Activated naive CD8-positive, alpha-beta T cell treated with anti-CD3 and anti-CD28 coated beads for 36 hours (primary cell): ENCODE measurements around the gene TMEM94. TPM values are rescaled to one million over a fixed set of nuclear protein-coding genes. Genes with fewer than 3 reads are reported as not detected.
"Not testable (repeated sequence)": the region's sequence is repeated elsewhere in the genome, so short reads cannot be mapped to it uniquely, and the experiment has no call there.

Source experiments
- DNase-seq: peaks from one replicate; pipeline ENCODE4 v3.0.0; 2021
- H3K27ac Mint-ChIP-seq: one replicate; pipeline ENCODE4 v1.8.0; 2022; ENCODE audit warnings: mild to moderate bottlenecking, moderate library complexity, mixed read lengths
- H3K27me3 Mint-ChIP-seq: one replicate; pipeline ENCODE4 v1.8.0; 2022; ENCODE audit warnings: mild to moderate bottlenecking, mixed read lengths
- H3K36me3 Mint-ChIP-seq: one replicate; pipeline ENCODE4 v1.8.0; 2021; ENCODE audit warnings: mild to moderate bottlenecking, mixed read lengths
- H3K4me1 Mint-ChIP-seq: one replicate; pipeline ENCODE4 v1.8.0; 2021; ENCODE audit warnings: mixed read lengths
- H3K4me3 Mint-ChIP-seq: one replicate; pipeline ENCODE4 v1.8.0; 2022; ENCODE audit warnings: mild to moderate bottlenecking, moderate library complexity, mixed read lengths
- H3K9me3 Mint-ChIP-seq: one replicate; pipeline ENCODE4 v1.8.0; 2022; ENCODE audit warnings: mixed read lengths
- total RNA-seq, 2 experiments: library from RNA; stranded (reverse); gene quantifications; one replicate each; pipeline ENCODE4 v1.2.3, GENCODE V29; 2021

The TMEM94 gene
- total RNA-seq, 2 experiments from 2014 or later: 46.6 to 55.5 TPM

DNA sequence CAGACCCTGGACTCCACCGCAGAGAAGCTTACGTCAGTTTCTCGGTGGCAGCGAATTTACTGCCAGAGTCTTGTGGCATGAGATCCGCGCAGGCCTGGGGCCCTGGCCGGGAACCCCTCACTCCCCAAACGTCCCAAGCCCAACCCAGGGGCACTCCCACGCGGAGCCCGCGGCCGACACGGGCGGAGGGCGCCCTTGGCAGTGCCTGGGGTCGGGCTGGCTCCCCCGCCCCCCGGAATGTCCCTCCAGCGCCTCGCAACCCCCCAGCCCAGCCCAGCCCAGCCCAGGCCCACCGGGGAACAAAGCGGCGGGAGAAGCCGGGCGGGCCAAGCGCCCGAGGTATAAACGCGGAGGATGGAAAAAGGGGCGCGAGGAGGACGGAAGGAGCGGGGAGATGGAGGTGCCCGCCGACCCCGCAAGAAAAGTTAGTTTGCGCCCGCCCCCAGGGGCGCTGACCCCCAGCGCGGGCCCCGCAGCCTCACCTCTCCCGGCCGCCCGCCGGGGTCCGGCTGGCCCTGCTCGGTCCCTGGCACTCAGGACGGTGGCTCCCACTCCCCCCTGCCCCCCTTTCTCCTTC lies 58.6 kb downstream of the TMEM94 start:
- H3K9me3 Mint-ChIP-seq: no peaks in the 10 kb centered on the region
- peak; percentile 16 for DNase-seq
- H3K4me1 Mint-ChIP-seq: peaks cover 23% of the 10 kb centered on the region
- peak overlapping the region; percentile 75 for H3K4me3 Mint-ChIP-seq
- H3K27me3 Mint-ChIP-seq: peaks cover 3% of the 10 kb centered on the region
- peaks cover 17% of the 10 kb centered on the region for H3K36me3 Mint-ChIP-seq
- no peak overlapping the region for H3K27ac Mint-ChIP-seq

- DNase-seq: peak; percentile 89
- H3K4me3 Mint-ChIP-seq: peak within 1 kb of the TSS; percentile 75
- peaks cover 23% of the 10 kb centered on the region for H3K4me1 Mint-ChIP-seq
- peaks cover 17% of the 10 kb centered on the region for H3K36me3 Mint-ChIP-seq
- H3K27me3 Mint-ChIP-seq: peaks cover 3% of the 10 kb centered on the region
- no peaks in the 10 kb centered on the region for H3K9me3 Mint-ChIP-seq
- H3K27ac Mint-ChIP-seq: no peak within 1 kb of the TSS
These were observed 59.2 kb downstream of the TMEM94 start, which contains the start of gene CASKIN2 for GRCh38 chr17:75515496-75516254. TSS of gene CASKIN2 (minus strand) at chr17:75515537. CDS start at chr17:75513804, 1,733 bp downstream.

DNA sequence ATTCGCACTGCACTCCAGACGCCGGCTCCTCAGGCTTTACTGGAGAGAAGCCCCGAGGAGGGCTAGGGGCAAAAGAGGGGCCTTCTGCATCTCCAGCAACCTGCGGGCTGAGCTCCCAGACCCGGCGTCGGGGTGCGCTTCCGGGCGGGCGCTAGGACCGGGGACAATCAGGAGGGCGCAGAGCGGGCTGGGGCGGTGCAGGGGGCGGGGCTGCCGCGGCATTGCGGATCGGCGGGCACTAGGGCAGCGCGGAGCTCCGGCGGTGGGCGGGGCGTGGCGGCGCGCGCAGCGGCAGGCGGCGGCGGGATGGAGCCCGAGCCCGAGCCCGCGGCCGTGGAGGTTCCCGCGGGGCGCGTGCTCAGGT lies 59.8 kb downstream of the TMEM94 start, which contains the start of gene TSEN54:
TSS of gene TSEN54 (plus strand) at position 274 of the 364 bp plus-strand sequence. CDS start at position 307, 33 bp downstream.
- H3K36me3 Mint-ChIP-seq: peaks cover 17% of the 10 kb centered on the region
- peak within 1 kb of the TSS; percentile 64 for H3K27ac Mint-ChIP-seq
- H3K4me3 Mint-ChIP-seq: peak within 1 kb of the TSS; percentile 90
- H3K4me1 Mint-ChIP-seq: peaks cover 23% of the 10 kb centered on the region
- H3K27me3 Mint-ChIP-seq: peaks cover 3% of the 10 kb centered on the region
- peak; percentile 98 for DNase-seq
- H3K9me3 Mint-ChIP-seq: no peaks in the 10 kb centered on the region

DNA sequence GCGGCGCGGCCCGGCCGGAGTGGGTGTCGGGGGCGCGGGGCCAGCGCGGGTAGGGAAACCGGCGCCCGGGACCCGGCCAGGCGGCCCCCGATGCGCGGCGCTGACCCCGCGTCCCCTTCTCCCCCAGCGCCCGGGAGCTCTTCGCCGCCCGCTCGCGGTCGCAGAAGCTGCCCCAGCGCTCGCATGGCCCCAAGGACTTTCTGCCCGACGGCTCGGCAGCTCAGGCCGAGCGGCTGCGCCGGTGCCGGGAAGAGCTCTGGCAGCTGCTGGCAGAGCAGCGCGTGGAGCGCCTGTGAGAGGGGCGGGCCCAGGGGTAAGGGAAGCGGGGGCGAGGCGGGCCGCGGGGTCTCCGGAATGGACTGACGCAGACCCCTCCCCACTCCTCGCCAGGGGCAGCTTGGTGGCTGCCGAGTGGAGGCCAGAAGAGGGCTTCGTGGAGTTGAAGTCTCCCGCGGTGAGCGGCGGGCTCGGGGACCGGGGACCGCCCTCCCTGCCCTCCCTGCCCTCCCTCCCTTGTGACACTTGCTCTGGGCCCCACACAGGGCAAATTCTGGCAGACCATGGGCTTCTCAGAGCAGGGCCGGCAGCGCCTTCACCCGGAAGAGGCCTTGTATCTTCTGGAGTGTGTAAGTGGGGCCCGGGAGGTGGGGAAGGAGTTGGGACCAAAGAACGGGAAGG lies 60.3 kb downstream of the TMEM94 start:
- Mint-ChIP-seq H3K4me3 (peak overlapping the region; percentile 90), H3K36me3 (peaks cover 17% of the 10 kb centered on the region), H3K27me3 (peaks cover 3% of the 10 kb centered on the region), H3K9me3 (no peaks in the 10 kb centered on the region), H3K4me1 (peaks cover 23% of the 10 kb centered on the region), H3K27ac (peak overlapping the region; percentile 64)
- peak; percentile 63 for DNase-seq

DNA sequence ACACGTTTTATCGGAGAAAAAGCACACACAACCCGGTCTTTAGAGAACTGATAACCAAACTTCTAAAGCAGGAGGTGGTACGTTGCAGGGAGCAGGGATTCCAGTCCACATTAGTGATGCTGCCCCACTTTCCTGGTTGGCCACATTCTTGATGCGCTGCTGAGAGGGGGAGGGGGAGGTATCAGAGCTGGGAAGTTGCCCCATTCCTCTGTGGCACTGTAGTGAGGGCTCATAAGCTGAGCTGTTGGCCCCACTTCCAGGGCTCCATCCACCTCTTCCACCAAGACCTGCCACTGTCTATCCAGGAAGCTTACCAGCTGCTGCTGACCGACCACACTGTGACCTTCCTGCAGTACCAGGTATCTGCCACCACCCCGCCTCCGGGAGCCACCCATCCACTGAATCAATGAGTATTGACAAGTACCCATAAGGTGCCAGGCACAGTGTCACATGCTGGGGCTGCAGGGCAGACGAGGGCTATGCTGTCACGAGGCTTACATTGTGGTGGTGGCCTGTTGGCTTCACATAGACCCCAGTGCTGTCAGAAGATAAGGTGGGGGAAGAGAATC lies 60.9 kb downstream of the TMEM94 start:
- Mint-ChIP-seq H3K27me3 (peaks cover 3% of the 10 kb centered on the region), H3K9me3 (no peaks in the 10 kb centered on the region), H3K4me1 (peaks cover 23% of the 10 kb centered on the region), H3K36me3 (peaks cover 20% of the 10 kb centered on the region), H3K4me3 (peak overlapping the region; percentile 90), H3K27ac (peak overlapping the region; percentile 78)
- DNase-seq: peak; percentile 29

GRCh38 chr17:75518201-75518600 lies 61.8 kb downstream of the TMEM94 start:
- H3K36me3 Mint-ChIP-seq: peaks cover 21% of the 10 kb centered on the region
- H3K27ac Mint-ChIP-seq: peak overlapping the region; percentile 78
- H3K9me3 Mint-ChIP-seq: no peaks in the 10 kb centered on the region
- DNase-seq: peak; percentile 32
- peaks cover 3% of the 10 kb centered on the region for H3K27me3 Mint-ChIP-seq
- peaks cover 23% of the 10 kb centered on the region for H3K4me1 Mint-ChIP-seq
- peak overlapping the region; percentile 90 for H3K4me3 Mint-ChIP-seq

DNA sequence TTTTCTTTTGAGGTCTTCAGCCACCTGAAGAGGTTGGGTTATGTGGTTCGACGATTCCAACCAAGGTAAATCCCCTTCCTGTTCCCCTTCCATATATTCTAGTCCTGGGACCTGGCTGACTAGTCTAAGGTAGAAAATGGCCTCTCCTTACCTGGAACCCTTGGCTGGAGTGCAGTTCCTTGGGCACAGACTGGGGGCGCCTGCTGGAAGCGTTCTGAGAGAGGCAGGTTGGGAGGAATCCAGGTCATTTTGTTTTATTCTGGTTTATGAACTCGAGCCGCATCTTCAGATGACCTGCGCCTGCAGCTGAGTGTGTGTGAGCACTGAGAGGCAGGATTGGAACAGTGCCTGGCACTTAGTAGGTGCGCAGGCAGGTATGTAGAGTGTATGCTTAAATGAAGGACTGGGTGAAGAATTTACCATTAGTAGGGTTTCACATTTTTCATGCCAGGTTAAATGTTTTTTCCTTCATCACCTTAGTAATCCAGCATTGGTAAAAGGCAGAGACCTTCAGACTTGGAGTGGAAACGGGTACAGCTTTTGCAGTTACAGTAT lies 62.6 kb downstream of the TMEM94 start:
- no peak overlapping the region for H3K27ac Mint-ChIP-seq
- H3K4me1 Mint-ChIP-seq: peaks cover 21% of the 10 kb centered on the region
- no peak for DNase-seq
- peaks cover 22% of the 10 kb centered on the region for H3K36me3 Mint-ChIP-seq
- H3K4me3 Mint-ChIP-seq: no peak overlapping the region
- no peaks in the 10 kb centered on the region for H3K27me3 Mint-ChIP-seq
- no peaks in the 10 kb centered on the region for H3K9me3 Mint-ChIP-seq

- not testable (repeated sequence) for DNase-seq, H3K9me3 Mint-ChIP-seq, H3K27me3 Mint-ChIP-seq, H3K27ac Mint-ChIP-seq, H3K4me3 Mint-ChIP-seq
- H3K4me1 Mint-ChIP-seq: peaks cover 20% of the 10 kb centered on the region
- peaks cover 24% of the 10 kb centered on the region for H3K36me3 Mint-ChIP-seq
These were observed 64.0 kb downstream of the TMEM94 start for GRCh38 chr17:75520413-75520812.

DNA sequence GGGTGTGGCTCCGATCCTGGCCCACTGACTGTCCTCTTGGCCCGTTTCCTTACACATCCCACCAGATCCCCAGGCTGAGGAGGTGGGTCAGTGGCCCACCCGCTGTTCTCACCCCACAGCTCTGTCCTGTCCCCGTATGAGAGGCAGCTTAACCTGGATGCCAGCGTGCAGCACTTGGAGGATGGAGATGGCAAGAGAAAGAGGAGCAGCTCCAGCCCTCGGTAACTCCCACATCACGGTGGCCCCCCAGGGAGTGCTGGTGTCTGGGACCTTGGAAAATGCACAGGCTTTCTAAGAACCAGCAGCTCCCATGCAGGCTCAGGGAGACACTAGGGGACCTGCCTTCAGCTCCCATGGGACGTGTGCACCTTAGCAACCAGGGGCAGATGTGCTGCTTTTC lies 64.9 kb downstream of the TMEM94 start:
- no peaks in the 10 kb centered on the region for H3K9me3 Mint-ChIP-seq
- peaks cover 24% of the 10 kb centered on the region for H3K36me3 Mint-ChIP-seq
- no peak for DNase-seq

GRCh38 chr17:75521951-75522727 lies 65.7 kb downstream of the TMEM94 start:
- H3K27me3 Mint-ChIP-seq: no peaks in the 10 kb centered on the region
- peaks cover 26% of the 10 kb centered on the region for H3K4me1 Mint-ChIP-seq
- no peak overlapping the region for H3K27ac Mint-ChIP-seq
- no peak overlapping the region for H3K4me3 Mint-ChIP-seq
- no peak for DNase-seq
- no peaks in the 10 kb centered on the region for H3K9me3 Mint-ChIP-seq
- peaks cover 22% of the 10 kb centered on the region for H3K36me3 Mint-ChIP-seq

More for the DNA sequence above, 64.9 kb downstream of the TMEM94 start:
- peaks cover 20% of the 10 kb centered on the region for H3K4me1 Mint-ChIP-seq
- no peak overlapping the region for H3K27ac Mint-ChIP-seq
- H3K4me3 Mint-ChIP-seq: no peak overlapping the region
- no peaks in the 10 kb centered on the region for H3K27me3 Mint-ChIP-seq

GRCh38 chr17:75523647-75524046 lies 67.2 kb downstream of the TMEM94 start:
- H3K4me1 Mint-ChIP-seq: peaks cover 15% of the 10 kb centered on the region
- no peaks in the 10 kb centered on the region for H3K9me3 Mint-ChIP-seq
- H3K27me3 Mint-ChIP-seq: no peaks in the 10 kb centered on the region
- no peak overlapping the region for H3K4me3 Mint-ChIP-seq
- DNase-seq: no peak
- peaks cover 11% of the 10 kb centered on the region for H3K36me3 Mint-ChIP-seq
- H3K27ac Mint-ChIP-seq: no peak overlapping the region

DNA sequence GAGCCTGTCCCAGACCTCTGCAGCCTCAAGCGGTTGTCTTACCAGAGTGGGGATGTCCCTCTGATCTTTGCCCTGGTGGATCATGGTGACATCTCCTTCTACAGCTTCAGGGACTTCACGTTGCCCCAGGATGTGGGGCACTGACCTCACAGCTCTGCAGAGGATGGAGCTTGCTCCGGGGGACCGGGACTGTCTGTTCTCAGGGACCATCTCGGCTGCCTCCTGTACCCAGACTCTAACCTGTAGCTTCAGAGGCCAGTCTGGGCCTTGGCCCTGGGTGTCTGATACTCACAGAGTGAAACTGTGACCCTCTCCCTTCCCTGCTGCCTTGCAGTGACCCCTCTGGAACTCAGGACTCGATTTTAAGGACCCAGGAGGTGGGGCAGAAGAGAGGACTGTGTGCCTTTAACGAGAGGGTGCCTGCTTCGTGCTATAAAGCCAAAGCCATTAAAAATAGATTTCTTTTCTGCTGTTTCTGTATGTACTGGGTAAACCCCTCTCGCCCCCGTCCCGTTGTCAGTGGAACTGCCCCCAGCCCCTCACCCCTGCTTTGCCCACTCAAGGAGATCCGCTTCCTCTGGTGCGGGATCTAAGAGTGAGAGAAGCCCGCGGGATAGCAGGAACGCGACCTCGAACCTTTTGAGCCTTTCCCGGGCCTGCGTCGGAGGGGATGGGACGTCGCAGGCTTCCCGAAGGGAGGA lies 68.0 kb downstream of the TMEM94 start:
- DNase-seq: no peak
- Mint-ChIP-seq H3K9me3 (no peaks in the 10 kb centered on the region), H3K4me3 (peak overlapping the region; percentile 45), H3K27ac (no peak overlapping the region), H3K27me3 (no peaks in the 10 kb centered on the region), H3K36me3 (peaks cover 11% of the 10 kb centered on the region), H3K4me1 (peaks cover 11% of the 10 kb centered on the region)

- Mint-ChIP-seq H3K27ac (no peak within 1 kb of the TSS), H3K4me3 (peak within 1 kb of the TSS; percentile 62), H3K36me3 (peaks cover 7% of the 10 kb centered on the region), H3K27me3 (no peaks in the 10 kb centered on the region), H3K9me3 (no peaks in the 10 kb centered on the region), H3K4me1 (peaks cover 8% of the 10 kb centered on the region)
- peak; percentile 88 for DNase-seq
These were observed 68.8 kb downstream of the TMEM94 start, which contains the start of gene LLGL2 for GRCh38 chr17:75524970-75525805. TSS of gene LLGL2 (plus strand) at chr17:75525697. CDS start at chr17:75543427, 17,730 bp downstream.
